DLD1 (cell line): ENCODE data around the gene SLC26A2.
"Not testable (repeated sequence)": the region's sequence is repeated elsewhere in the genome, so short reads cannot be mapped to it uniquely, and the experiment has no call there.

Experiments used
- in situ Hi-C: cut with HindIII; loops from 2 replicates; pipeline ENCODE4 v1.10.0; 2017; ENCODE audit warnings: low sequenced_read_pairs

The SLC26A2 gene

DNA sequence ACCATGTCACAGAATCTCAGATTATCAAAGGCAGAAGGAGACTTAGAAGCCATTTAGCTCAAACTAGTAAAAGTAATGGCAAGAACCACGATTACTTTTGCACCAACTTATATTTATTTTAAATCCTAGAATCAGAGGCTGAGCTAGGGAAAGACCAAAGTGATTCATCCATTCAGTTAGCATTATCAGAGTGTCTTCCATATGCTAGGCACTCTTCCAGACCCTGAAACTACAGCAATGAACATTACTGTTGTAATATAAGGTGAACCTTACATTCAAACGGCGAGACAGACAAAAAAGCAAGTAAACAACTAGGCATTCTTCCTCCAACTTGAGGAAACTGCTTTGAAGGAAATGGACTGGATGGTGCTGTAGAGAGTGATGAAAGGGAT lies 23.9 kb upstream of the SLC26A2 start:
- in situ Hi-C loops = no loop called here

DNA sequence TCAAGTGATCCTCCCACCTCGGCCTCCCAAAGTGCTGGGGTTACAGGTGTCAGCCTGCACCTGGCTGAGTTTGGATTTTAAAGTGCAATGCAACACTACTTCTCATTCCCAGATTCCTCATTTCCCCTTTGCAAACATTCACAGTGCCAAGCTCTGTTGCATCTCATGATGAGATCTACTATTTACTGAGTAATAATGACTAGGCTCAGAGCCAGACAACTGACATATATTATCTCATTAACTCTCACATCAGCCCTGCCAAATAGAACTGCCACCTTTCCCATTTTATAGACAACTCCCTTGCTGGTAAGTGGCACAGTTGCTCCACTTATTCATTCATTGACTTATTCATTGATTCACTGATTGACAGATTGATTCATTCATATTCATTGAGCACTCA lies 22.9 kb upstream of the SLC26A2 start:
- in situ Hi-C loops = no loop called here

DNA sequence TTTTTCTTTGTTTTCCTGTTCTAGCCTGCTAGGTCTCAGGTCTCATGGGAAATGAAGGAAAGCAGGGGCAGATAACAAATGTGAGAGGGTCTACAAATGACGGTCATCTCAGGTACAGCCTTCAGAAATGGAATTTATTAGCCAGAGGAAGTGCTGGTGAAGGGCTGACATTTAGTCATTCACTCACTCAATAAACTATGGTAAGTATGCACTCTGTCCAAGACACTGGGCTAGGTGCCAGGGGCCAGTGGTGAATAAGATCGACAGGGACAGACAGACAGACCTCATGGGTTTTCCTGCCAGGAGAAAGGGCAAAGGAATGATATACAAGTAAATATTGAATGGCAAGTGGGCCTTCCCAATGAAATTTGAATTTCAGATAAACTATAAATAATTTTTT lies 22.3 kb upstream of the SLC26A2 start:
- in situ Hi-C loops = no loop called here

DNA sequence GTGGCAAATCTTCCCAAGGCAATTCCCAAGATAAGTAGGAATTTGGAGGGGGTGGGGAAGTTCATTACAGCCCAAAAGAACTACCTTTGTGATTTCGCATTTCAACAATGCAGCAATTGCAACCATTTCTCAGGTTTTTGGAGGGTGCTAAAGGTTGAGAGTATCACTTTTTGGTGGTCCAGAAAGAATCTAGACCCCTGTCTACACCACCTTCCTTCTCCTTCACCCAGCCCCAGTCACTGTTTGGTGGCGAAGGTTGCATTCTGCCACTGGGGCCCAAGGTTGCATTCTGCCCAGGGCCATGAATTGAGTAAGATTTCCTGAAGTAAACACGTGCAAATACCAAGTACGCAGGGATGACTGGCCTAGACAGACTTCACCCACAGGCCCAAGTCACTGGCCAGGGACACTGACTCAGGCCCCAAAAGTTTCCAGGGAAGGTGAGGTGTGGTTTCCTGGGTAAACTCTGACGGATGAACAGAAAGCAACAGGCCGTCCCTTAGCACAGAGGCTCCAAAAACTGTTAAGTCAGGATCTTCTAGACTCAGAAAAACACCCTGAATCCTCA lies 21.7 kb upstream of the SLC26A2 start:
- in situ Hi-C loops = no loop called here

DNA sequence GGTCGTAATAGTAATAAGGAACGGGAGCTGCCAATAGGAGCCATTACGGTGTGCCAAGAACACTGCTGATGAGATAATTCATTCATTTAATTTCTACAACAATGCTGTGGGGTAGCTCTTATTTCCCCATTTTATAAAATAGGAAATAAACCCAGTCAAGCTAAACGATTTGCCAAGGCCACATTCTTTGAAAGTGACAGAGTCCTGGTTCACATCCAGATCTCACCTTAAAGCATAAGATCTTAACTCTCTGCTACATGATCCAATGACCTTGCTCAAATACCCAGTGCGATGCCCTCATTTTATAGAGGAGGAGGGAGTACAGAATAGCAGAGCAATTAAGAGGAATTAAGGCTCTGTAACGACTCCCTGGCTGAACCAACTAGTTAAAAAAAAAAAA lies 21.0 kb upstream of the SLC26A2 start:
- in situ Hi-C loops = no loop called here

DNA sequence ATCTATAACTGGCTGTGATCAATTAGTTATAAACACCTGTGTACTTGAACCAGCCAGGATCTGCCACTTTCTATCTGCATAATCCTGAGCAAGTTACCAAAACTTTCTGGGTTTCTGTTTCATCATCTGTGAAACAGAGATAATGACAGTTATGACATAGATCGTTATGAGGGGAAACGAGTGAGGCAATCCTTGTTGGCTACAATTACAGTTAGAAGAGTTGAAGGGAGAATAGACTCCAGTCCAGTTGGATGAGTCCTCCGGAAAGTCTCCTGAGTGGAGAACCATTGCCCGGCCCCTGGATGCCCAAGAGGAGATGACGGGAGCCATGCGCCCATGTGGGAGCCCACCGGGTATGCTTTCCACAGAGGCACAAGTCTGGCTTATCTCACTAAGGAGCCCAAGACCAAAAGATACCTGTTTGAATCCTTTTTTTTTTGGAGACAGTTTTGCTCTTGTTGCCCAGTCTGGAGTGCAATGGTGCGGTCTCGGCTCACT lies 20.4 kb upstream of the SLC26A2 start:
- in situ Hi-C loops = no loop called here

DNA sequence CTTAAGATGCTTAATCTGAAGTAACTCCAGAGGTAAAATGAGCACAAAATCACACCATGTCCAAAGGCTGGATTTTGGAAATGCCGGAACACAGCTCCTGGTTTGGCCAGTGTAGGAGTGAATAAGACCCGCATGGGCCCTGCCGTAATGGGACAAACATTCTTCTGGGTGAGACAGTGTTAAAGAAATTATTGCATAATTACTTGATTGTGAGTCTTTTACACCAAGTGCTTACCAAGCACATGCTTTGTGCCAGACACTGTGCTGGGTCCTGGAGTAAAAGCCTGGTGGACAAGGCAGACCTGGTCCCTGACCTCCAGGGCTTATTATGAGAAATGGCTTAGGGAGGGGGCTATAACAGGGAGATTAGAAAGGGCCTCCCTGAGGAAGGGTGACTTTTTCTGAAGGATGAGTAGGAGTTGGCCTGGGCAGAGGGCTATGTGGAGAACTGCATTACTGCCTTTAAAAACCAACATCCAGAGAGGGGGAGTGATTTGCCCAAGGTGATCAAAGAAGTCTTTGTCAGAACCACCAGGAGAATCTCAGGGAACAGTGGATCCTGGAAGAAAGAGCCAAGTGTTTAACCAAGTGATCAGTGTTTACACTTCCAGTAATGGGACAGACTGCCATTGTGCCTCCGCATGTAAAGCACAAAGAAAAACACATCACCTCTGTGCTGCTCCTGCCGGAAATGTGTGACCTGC lies 19.5 kb upstream of the SLC26A2 start:
- in situ Hi-C loops = no loop called here

DNA sequence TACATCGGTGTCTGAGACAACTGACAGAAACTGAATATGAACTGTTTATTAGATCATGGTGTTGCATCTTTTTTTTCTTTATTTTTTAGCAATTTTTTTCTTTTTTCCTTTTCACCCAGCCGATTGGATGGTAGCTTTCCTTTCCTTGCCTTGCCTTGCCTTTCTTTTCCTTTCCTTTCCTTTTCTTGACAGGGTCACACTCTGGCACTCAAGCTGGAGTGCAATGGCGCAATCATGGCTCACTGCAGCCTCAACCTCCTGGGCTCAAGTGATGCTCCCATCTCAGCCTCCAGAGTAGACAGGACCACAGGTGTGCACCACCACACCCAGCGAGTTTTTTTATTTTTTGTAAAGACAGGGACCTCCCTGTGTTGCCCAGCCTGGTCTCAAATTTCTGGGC lies 18.8 kb upstream of the SLC26A2 start:
- in situ Hi-C loops = no loop called here

DNA sequence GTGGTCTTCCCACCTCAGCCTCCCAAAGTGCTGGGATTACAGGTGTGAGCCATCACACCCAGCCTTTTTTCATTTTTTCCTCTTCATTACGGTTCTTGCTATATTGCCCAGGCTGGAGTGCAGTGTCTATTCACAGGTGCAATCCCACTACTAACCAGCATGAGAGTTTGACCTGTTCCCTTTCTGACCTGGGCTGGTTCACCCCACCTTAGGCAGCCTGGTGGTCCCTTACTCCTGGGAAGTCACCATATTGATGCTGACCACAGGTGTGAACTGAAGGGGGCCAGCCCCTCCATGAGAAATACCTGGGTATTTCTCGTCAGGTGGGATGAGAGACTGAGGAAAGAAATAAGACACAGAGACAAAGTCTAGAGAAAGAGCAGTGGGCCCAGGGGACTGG lies 18.4 kb upstream of the SLC26A2 start:
- in situ Hi-C loops = no loop called here

DNA sequence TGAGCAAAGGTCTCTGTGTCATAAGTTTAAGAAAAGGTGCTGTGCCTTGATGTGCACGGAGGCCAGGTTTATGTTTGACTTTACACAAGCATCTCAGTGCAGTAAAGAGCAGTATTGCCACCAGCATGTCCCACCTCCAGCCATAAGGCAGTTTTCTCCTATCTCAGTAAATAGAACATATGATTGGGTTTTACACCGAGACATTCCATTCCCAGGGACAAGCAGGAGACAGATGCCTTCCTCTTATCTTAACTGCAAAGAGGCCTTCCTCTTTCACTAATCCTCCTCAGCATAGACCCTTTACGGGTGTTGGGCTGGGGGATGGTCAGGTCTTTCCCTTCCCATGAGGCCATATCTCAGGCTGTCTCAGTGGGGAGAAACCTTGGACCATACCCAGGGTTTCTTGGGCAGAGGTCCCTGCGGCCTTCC lies 17.8 kb upstream of the SLC26A2 start:
- in situ Hi-C loops = not testable (repeated sequence)

DNA sequence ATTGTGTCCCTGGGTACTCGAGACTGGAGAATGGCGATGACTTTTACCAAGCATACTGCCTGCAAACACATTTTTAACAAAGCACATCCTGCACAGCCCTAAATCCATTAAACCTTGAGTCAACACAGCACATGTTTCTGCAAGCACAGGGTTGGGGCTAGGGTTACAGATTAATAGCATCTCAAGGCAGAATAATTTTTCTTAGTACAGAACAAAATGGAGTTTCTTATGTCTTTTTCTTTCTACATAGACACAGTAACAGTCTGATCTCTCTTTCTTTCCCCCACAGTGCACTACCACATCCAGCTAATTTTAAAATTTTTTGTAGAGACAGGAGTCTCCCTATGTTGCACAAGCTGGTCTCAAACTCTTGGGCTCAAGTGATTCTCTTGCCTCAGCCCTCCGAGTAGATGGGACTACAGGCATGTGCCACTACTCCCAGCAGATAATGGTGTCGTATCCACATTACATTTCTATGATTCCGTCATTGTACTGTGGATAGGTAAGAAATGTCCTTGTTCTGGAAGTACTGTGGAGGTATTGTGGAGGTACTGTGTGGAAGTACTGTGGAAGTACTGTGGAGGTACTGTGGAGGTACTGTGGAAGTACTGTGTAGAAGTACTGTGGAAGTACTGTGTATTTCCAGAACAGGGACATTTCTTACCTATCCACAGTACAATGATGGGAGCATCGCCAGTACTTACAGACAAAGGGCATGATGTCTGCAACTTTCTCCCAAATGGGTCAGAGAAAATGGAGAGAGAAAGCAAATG lies 17.2 kb upstream of the SLC26A2 start:
- in situ Hi-C loops = not testable (repeated sequence)

DNA sequence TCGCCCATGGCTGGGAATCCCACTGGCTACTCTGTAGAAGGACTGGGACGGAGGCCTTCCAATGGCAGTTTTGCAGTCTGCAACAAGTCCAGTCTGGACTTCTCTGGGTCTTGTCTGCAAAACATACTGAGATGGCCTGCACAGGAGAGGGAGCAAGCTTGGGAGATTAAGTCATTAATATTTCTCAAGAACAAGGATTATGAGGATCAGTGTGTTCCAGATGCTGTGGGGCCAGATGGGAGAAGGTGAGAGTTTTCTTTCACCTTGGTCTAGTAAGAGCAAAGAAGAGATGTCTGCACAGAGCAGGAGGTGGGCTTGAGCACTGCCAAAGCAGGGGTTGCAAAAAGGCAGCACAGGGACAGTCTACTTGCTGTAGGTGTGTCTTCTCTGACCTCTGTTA lies 15.9 kb upstream of the SLC26A2 start, which contains the start of gene PDE6A:
TSS of gene PDE6A (minus strand) at position 128 of the 400 bp plus-strand sequence. CDS start at position 8, 120 bp downstream.
- in situ Hi-C loops = no loop called here

DNA sequence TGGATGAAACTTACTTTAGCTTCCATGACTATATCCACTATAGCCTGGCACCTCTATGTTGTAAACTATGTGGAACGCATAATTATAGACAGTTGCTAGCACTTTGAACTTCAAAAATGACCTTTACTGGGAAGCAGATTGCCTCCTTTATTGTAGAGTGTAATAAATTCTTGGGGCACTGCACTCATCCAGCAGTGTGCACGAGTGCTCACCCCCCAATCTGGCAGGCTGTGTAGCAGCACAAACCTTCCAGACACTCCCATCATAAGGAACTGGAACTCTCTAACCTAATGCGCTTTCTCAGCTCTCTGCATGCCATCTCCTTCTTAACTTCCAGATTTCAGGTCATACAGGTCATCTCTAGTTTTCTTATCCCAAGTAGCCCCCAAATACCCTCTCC lies 14.4 kb upstream of the SLC26A2 start:
- in situ Hi-C loops = no loop called here

DNA sequence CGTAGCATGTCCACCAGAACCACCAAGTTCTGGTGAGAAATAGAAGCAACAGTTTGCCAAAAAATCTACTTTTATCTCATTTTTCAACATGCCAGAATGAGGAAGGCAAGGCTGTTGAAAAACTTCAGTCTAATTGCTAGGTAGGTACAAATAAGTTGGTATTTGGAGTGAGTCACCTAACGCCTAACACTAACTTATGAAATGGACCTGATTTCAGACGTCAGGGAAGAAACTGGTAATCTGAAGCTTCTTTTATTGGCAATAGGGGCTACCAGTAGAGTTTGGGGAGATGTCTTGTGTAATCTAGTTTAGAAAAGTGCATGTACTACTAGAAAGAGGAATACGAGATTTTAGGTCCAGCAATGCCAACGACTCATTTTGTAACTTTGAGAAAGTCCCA lies 11.6 kb upstream of the SLC26A2 start:
- in situ Hi-C loops = no loop called here

DNA sequence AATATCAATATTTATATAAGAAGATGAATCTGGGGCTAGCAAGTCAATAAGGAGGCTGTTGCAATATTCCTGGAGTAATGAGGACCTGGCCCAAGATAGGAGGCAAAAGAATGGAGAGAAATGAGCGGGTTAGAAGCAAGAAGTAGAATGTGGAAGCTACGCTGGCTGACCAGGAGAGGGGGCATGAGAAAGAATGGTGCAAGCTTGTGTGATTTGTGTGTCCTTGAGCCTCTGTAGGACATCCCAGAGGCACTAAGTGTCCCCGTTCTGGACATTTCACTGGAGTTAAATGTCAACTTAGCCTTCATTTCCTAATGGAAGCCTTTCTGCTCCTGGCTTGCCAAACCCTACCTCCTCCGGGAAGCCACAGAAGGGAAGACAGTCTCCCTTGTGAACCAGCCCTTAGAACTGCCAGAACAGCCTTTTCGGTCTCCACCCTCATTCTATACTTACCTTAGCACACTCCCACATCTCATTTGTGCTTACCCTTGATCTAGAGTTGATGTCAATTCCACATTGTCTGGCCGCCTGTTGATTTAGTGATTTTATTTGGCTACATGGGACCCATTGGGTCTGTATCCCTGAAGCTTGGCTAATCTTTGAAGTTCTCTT lies 9.3 kb upstream of the SLC26A2 start:
- in situ Hi-C loops = no loop called here

DNA sequence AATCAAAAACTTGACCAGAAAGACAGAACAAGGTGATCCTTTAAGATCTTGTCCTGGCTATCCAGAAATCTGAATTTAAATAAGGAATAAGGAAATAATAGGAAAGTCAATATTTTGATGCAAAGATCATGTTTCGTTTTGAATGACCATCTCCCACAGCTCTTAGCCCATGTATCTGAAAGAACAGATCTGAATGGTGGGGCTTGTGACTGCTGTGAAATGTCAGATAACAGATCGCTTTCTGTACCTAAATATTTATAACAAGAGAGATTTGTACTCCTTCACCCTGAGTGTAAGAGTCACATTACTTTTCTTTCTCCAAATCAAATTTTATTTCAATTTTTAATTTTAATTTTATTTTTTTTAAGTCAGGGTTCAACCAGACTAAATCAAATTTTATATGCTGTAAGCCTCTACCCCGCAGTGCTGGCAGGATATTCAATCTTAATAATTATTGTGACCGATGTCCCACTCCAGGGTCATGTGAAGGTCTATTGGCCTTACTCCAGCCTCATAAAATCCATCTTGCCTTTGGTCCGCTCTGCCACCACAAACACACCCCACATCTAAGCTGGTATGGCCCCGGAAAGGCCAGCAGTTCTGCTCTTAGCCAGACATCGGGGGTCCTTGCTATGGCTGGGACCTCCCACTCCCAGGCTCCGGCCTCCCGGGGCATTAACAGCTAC lies 7.0 kb upstream of the SLC26A2 start:
- in situ Hi-C loops = no loop called here

DNA sequence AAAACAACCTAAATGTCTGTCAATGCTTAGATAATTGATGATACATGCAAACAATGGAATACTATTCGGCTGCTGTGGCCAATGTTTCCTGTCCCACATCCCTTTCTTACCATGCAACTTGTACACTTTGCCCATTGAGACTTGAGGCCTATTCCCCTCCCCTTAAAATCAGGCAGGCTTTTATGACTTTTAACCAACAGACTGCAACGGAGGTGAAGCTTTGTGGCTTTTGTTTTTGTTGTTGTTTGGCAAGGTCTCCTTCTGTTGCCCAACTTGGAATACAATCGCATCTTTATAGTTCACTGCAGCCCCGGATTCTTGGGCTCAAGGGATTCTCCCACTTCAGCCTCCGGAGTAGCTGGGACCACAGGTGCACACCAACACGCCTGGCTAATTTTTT lies 5.8 kb upstream of the SLC26A2 start:
- in situ Hi-C loops = no loop called here

DNA sequence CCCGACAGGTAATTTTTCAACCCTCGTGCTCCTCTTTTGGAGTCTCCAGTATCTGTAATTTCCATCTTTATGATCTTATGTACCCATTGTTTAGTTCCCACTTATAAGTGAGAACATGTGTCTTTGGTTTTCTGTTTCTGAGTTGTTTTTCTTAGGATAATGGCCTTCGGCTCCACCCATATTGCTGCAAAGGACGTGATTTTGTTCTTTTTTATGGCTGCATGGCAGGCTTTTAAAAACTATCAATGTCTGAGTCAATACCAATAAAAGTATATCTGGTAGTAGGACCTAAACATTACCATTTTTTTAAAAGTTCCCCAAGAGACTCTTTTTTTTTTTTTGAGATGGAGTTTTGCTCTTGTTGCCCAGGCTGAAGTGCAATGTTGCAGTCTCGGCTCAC lies 3.9 kb upstream of the SLC26A2 start:
- in situ Hi-C loops = no loop called here

DNA sequence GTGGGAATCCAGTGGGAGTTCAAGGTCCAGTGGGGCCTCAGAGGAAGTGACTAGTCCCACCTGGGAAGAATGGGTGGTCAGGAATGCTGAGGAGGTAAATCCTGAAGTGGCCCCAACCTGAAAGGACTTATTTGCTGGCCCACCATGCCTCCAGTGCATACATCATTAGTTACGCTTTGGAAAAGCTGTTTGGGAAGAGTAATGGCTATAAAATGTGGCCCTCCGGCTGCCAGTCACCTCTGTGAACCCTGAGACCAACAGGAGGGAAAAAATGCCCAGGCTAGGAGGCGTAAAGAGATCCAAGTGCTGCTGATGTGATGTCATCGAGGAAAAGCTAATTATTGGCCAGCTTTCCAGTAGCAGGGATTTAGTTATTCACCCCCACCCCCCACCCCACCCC lies 2.7 kb upstream of the SLC26A2 start:
- in situ Hi-C loops = no loop called here

DNA sequence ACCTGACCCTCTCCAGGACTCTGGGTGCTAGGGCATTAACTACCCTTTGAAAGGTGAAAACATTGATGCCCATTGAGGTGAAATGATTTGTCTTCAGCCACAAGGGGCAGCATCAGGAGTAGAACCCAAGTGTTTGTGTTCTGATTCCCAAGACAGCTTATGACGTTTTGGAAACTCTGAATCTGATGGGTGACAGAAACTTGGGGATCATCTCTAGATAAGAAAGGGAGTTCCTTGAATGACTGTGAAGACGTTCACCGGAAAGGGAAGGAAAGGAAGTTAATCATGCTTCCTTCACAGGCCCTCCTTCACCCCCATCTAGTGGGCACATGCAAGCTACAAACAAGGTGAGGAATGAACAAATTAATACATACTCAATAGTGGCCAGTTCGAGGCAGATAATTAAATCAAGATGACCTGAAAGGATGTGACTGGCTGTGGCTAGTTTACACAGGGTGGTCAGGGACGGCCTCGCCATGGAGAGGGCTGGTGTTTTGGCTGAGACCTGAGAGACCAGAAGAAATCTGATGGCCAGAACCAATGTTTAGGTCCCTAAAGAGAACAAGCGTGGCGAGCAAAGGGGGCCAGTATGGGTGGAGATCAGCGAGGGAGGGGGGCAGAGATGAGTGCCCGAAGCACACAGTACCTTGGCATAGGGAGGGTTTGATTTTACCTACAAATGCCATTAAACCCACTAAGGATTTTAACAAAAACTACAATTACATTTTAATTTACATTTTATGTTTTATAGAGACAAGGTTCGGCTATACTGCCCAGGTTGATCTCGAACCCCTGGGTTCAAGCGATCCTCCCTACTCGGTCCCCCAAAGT lies 937 bp upstream of the SLC26A2 start:
- in situ Hi-C loops = no loop called here
